ENCODE data around the gene PHACTR3. TPM values are rescaled to one million over a fixed set of nuclear protein-coding genes. Genes with fewer than 3 reads are reported as not detected.

The PHACTR3 gene
- total and polyA plus RNA-seq, 2 experiments from 2014 or later = 0.45 to 0.61 TPM

- Mint-ChIP-seq H3K27me3 (ENCODE audit: insufficient read depth, low read depth, poor library complexity) (peaks cover 7% of the 10 kb centered on the region), H3K4me3 (no peak overlapping the region), H3K36me3 (ENCODE audit: low read depth) (no peaks in the 10 kb centered on the region; the same call in 2 of the 3 replicates), H3K9me3 (peaks cover 11% of the 10 kb centered on the region), H3K27ac (no peak overlapping the region), H3K4me1 (peaks cover 9% of the 10 kb centered on the region)
- Histone ChIP-seq H3K79me2 (replicated peaks; ENCODE audit: insufficient read depth) (no peaks in the 10 kb centered on the region), H3K27me3 (ENCODE audit: insufficient read depth) (no peaks in the 10 kb centered on the region), H3K4me1 (ENCODE audit: insufficient read depth) (no peaks in the 10 kb centered on the region), H3K36me3 (ENCODE audit: insufficient read depth) (no peaks in the 10 kb centered on the region), H3K27ac (ENCODE audit: low read depth) (no peak overlapping the region), H3K9me2 (ENCODE audit: insufficient read depth) (no peaks in the 10 kb centered on the region), H3F3A (replicated peaks; ENCODE audit: low read depth) (no peaks in the 10 kb centered on the region), H3K4me3 (no peak overlapping the region), H4K20me1 (replicated peaks; ENCODE audit: insufficient read depth) (no peaks in the 10 kb centered on the region), H2AFZ (no peak overlapping the region), H3K4me2 (no peak overlapping the region)
- ATAC-seq (no peak), DNase-seq (ENCODE audit: low spot score) (no peak)
- TF ChIP-seq ETS1 (IDR thresholded peaks at IDR 0.05) (no peak), ZNF114 (CRISPR knock-in tag; IDR thresholded peaks at IDR 0.05) (no peak), CTCF (conservative IDR thresholded peaks at IDR 0.05; ENCODE audit: low read depth in 2 of 2) (no peak), STAT1 (IDR thresholded peaks at IDR 0.05; ENCODE audit: unreplicated experiment) (no peak), ZNF462 (CRISPR knock-in tag; IDR thresholded peaks at IDR 0.05) (no peak), REST (IDR thresholded peaks at IDR 0.05; ENCODE audit: unreplicated experiment) (no peak), ZNF331 (CRISPR knock-in tag; IDR thresholded peaks at IDR 0.05; ENCODE audit: low read depth) (no peak), EZH2phosphoT487 (IDR thresholded peaks at IDR 0.05; ENCODE audit: unreplicated experiment) (no peak), POLR2AphosphoS5 (IDR thresholded peaks at IDR 0.05; ENCODE audit: low read depth) (no peak), JUNB (IDR thresholded peaks at IDR 0.05; ENCODE audit: unreplicated experiment) (no peak), EZH2 (IDR thresholded peaks at IDR 0.05; ENCODE audit: low read depth, unreplicated experiment) (no peak), NANOG (IDR thresholded peaks at IDR 0.05; ENCODE audit: borderline replicate concordance) (no peak), CREB1 (CRISPR knock-in tag; IDR thresholded peaks at IDR 0.05; ENCODE audit: low read depth) (no peak)
These were observed 201.6 kb downstream of the PHACTR3 start for GRCh38 chr20:59805786-59806577.
